Calu3 (cell line): ENCODE results near the gene C5. TPM values are rescaled to one million over a fixed set of nuclear protein-coding genes. Genes with fewer than 3 reads are reported as not detected.

ENCODE experiments used
- BruUV-seq: library from RNA; stranded (reverse); fragments of 400-500 nt; replicated peaks from 2 replicates; lab custom pipeline; 2021; lab: Mats Ljungman, UMichigan
- CTCF ChIA-PET: fragments of 300-600 bp; sonication (Branson Sonifier 250); formaldehyde crosslinking; loops from one replicate; lab custom pipeline; 2022; ENCODE audit warnings: antibody characterized with exemption; lab: Charles Lee
- DNase-seq: peaks from one replicate; pipeline ENCODE4 v3.0.0; 2022
- H3K27ac Mint-ChIP-seq: one replicate; pipeline ENCODE4 v1.8.0; 2022; ENCODE audit warnings: mixed read lengths; ENCODE audit not compliant: unreplicated experiment
- H3K27me3 Mint-ChIP-seq: one replicate; pipeline ENCODE4 v1.8.0; 2022; ENCODE audit warnings: mixed read lengths; ENCODE audit not compliant: unreplicated experiment
- H3K36me3 Mint-ChIP-seq: one replicate; pipeline ENCODE4 v1.8.0; 2022; ENCODE audit warnings: mild to moderate bottlenecking, moderate library complexity, mixed read lengths; ENCODE audit not compliant: insufficient read depth, unreplicated experiment
- H3K4me1 Mint-ChIP-seq: one replicate; pipeline ENCODE4 v1.8.0; 2022; ENCODE audit warnings: mild to moderate bottlenecking, low read depth, mixed read lengths; ENCODE audit not compliant: unreplicated experiment
- H3K4me3 Mint-ChIP-seq: one replicate; pipeline ENCODE4 v1.8.0; 2022; ENCODE audit warnings: mild to moderate bottlenecking, low read depth, moderate library complexity, mixed read lengths; ENCODE audit not compliant: unreplicated experiment
- H3K9me3 Mint-ChIP-seq: one replicate; pipeline ENCODE4 v1.8.0; 2022; ENCODE audit warnings: low read depth, mixed read lengths; ENCODE audit not compliant: unreplicated experiment
- intact Hi-C: fragments of 100-400 bp; cut with micrococcal nuclease; formaldehyde crosslinking; loops from one replicate; pipeline ENCODE4 v1.10.0; 2022; ENCODE audit not compliant: unreplicated experiment
- total RNA-seq: library from RNA; stranded (reverse); gene quantifications from 2 replicates; pipeline ENCODE4 v1.2.3, GENCODE V29; 2022
- TF ChIP-seq, protein P1 (sequence below): fragments of 200-600 bp; IDR thresholded peaks from one replicate; pipeline ENCODE4 v1.8.0; 2022; ENCODE audit warnings: antibody characterized with exemption; ENCODE audit not compliant: unreplicated experiment

Gene C5
- total RNA-seq, 1 experiment from 2014 or later, result 12.3 TPM

DNA sequence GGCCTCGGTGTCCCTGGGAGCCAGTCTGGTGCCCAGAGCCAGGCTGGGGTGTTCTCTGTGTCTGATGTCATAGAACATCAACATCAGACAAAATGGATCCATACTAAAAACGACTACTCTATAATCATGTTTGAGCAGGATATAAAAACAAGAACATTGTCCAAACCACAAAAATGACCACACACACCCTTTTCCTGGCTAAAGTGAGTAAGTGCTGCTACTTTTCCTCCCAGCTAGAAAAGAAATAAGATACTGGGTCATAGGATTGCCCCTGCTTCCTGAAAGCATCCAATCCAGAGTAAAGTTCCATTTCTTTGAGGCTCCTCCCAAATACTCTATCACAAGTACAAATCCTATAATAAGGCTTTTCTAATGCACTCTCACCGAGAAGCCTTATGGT, 103.8 kb downstream of the C5 start:
- intact Hi-C loops, result no loop called here

GRCh38 chr9:120944948-120945347, 105.1 kb downstream of the C5 start:
- Mint-ChIP-seq H3K27me3 (peaks cover 16% of the 10 kb centered on the region), H3K4me3 (no peak overlapping the region), H3K4me1 (no peaks in the 10 kb centered on the region), H3K9me3 (no peaks in the 10 kb centered on the region), H3K27ac (no peak overlapping the region), H3K36me3 (no peaks in the 10 kb centered on the region)
- TF ChIP-seq, protein P1, sequence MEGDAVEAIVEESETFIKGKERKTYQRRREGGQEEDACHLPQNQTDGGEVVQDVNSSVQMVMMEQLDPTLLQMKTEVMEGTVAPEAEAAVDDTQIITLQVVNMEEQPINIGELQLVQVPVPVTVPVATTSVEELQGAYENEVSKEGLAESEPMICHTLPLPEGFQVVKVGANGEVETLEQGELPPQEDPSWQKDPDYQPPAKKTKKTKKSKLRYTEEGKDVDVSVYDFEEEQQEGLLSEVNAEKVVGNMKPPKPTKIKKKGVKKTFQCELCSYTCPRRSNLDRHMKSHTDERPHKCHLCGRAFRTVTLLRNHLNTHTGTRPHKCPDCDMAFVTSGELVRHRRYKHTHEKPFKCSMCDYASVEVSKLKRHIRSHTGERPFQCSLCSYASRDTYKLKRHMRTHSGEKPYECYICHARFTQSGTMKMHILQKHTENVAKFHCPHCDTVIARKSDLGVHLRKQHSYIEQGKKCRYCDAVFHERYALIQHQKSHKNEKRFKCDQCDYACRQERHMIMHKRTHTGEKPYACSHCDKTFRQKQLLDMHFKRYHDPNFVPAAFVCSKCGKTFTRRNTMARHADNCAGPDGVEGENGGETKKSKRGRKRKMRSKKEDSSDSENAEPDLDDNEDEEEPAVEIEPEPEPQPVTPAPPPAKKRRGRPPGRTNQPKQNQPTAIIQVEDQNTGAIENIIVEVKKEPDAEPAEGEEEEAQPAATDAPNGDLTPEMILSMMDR, result no peak
- intact Hi-C loops, result no loop called here
- CTCF ChIA-PET, result no interaction called here
- DNase-seq, result no peak
- no TSS peak for BruUV-seq

More for the DNA sequence above, 103.8 kb downstream of the C5 start:
- Mint-ChIP-seq H3K36me3 (no peaks in the 10 kb centered on the region), H3K9me3 (no peaks in the 10 kb centered on the region), H3K27ac (no peak overlapping the region), H3K4me3 (no peak overlapping the region), H3K27me3 (peaks cover 5% of the 10 kb centered on the region), H3K4me1 (no peaks in the 10 kb centered on the region)
- DNase-seq, result no peak
- TF ChIP-seq, protein P1, result no peak
- CTCF ChIA-PET, result no interaction called here
- no TSS peak for BruUV-seq

- Mint-ChIP-seq H3K4me1 (no peaks in the 10 kb centered on the region), H3K4me3 (no peak overlapping the region), H3K9me3 (no peaks in the 10 kb centered on the region), H3K27me3 (peaks cover 16% of the 10 kb centered on the region), H3K36me3 (no peaks in the 10 kb centered on the region), H3K27ac (no peak overlapping the region)
- CTCF ChIA-PET, result no interaction called here
- no peak for DNase-seq
- intact Hi-C loops, result no loop called here
- TF ChIP-seq, protein P1, result no peak
- no TSS peak for BruUV-seq
Observed at GRCh38 chr9:120944434-120944843, 105.6 kb downstream of the C5 start.

- no peaks in the 10 kb centered on the region for H3K36me3 Mint-ChIP-seq
- no peak overlapping the region for H3K4me3 Mint-ChIP-seq
- no peaks in the 10 kb centered on the region for H3K9me3 Mint-ChIP-seq
- no peak for DNase-seq
- TF ChIP-seq, protein P1, result no peak
- H3K4me1 Mint-ChIP-seq, result no peaks in the 10 kb centered on the region
- H3K27ac Mint-ChIP-seq, result no peak overlapping the region
- intact Hi-C loops, result no loop called here
- H3K27me3 Mint-ChIP-seq, result peaks cover 27% of the 10 kb centered on the region
- no TSS peak for BruUV-seq
- CTCF ChIA-PET, result no interaction called here
Observed at GRCh38 chr9:120942186-120943001, 107.7 kb downstream of the C5 start.
